Non-pigmented ciliary epithelial cell (primary cell): ENCODE results near the gene CFC1.
"Not testable (repeated sequence)": the region's sequence is repeated elsewhere in the genome, so short reads cannot be mapped to it uniquely, and the experiment has no call there.

Source experiments
- DNase-seq: peaks from one replicate; pipeline ENCODE4 v3.0.0-alpha.2; 2010; ENCODE audit warnings: low read depth

Gene CFC1

DNA sequence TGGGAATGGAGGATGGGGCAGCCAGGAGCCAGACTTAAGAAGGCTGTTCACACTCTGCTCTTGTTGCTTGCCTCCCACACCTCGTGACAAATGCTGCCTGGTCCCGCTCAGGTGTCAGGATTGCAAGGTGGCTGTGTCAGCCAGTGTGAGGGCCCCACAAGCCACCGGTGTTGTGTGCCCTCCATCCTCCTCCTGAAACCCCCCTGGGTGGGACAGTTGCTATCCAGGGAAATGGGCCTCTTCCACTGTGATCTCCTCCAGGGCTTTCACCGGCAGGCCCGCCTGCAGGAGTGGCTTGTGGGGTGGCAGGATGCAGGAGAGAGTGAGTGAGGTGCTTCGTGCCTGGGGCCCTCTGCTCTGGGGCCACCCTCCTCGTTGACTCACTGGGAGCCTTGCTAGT, 16.4 kb downstream of the CFC1 start:
- DNase-seq: not testable (repeated sequence)

DNA sequence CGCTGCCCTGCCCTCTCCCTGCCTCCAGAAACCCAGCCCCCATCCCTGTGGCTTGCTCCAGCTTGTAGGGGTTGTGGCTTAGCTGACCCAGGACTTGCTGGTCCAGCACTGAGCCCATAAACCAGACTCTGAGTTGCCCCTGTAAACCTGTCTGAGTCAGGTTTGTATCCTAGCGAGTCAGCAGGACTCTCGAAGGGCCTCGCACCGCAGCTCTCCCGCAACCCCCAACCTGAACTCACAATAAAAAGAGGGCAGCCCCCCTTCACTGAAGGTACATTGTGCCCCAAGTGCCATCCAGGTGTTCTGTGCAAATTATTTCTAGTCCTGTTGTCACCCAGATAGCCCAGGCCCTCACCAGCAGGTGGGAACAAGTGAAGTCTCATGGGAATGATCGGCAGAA, 17.9 kb downstream of the CFC1 start:
- DNase-seq: not testable (repeated sequence)

DNA sequence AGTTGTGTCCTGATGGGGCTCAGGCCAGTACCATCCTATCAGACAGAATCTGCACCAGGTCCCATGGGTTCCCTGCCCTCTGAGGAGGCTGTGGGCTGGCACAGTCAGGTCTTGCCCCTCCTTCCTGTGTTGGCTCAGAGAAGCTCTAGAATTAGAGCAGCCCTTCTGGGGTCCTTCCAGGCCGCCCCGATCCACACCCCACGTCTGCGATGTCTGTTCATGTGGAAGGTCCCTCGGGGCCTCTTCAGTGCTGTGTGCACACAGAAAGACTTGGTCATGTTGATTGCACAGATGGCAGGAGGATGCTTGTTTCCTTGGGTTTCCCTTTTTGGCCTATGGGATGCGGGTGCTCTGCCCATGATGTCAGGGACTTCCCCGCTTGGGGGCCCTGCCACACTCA, 20.3 kb downstream of the CFC1 start:
- not testable (repeated sequence) for DNase-seq

GRCh38 chr2:130577559-130577958, 21.8 kb downstream of the CFC1 start:
- not testable (repeated sequence) for DNase-seq

DNA sequence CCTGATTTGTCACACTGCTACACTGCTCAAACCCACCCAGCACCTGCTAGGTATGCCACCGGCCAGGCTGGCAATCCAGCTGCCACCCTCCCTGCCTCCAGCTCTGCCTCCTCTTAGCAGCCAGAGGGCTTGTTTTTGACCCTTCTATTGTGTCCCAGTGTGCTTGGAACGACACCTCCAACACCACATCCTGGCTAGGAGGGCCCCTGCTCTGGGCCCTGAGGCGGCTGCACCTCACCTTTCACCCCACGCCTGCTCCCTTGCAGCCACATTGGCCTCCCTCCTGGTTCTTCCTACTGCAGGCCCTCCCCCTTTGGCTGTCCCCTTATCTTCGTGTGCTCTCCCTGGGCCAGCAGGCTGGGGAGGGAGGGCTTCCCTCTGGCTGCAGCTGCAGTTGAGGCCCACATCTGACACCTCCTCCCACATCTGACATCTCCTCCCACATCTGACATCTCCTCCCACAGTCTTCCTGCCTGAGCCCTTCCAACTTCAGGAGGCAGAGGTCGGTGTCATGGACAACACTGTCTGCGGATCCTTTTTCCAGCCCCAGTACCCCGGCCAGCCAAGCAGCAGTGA, 23.1 kb downstream of the CFC1 start:
- DNase-seq: not testable (repeated sequence)

- not testable (repeated sequence) for DNase-seq
These were observed 25.1 kb downstream of the CFC1 start for GRCh38 chr2:130574230-130574629.

DNA sequence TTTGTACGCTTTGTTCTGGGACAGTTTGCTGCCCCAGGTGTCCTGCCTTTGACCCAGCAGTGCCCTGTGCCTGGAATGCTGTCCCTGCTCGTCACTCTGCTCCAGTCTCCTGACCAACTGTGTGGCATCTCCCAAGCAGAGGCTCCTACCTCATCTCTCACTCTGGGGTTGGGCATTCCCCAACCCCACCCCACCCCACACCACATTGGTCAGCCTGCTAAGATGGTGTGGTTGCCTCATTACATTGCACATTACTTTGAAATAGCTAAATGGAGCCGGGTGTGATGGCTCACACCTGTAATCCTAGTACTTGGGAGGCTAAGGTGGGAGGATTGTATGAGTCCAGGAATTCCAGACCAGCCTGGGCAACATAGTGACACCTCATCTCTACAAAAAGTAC, 27.4 kb downstream of the CFC1 start:
- DNase-seq: not testable (repeated sequence)

DNA sequence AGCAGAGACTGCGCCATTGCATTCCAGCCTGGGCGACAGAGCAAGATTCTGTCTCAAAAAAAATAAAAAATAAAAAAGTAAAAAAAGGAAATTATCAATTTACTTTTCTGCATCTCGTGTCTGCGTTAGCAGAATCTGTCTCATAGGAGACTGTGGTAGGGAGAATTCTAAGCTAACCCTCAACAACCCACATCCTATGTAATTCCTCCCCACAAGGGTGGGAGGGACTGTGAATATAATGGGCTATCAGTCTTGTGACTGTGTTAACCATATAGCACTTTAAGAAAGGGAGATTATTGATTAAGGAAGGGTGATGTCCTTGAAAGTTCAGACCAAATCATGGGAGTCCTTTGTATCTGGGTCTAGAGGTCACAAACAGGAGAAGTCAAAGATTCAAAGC, 33.2 kb downstream of the CFC1 start:
- not testable (repeated sequence) for DNase-seq

GRCh38 chr2:130556441-130556840, 42.9 kb downstream of the CFC1 start:
- DNase-seq: not testable (repeated sequence)

DNA sequence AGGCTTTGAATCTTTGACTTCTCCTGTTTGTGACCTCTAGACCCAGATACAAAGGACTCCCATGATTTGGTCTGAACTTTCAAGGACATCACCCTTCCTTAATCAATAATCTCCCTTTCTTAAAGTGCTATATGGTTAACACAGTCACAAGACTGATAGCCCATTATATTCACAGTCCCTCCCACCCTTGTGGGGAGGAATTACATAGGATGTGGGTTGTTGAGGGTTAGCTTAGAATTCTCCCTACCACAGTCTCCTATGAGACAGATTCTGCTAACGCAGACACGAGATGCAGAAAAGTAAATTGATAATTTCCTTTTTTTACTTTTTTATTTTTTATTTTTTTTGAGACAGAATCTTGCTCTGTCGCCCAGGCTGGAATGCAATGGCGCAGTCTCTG, 45.2 kb downstream of the CFC1 start:
- not testable (repeated sequence) for DNase-seq

DNA sequence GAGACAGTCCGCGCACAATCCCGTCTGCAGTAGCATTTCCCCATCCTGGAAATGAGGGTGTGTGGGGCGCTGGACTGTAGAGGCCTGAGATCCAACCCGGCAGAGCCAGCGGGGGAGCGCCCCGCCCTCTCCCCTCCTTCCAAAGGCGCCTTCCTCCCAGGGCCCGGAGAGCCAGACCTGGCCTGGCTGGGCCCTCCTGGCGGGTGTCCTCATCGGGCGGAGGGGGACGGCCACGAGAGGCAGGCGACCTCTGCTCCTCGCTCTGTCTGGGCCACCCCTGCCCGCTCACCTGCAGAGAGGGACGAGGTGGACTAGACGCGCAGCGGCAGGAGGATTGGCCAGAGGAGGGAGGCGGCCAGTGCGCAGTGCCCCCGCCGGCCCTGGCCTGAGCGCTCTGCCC, 49.9 kb downstream of the CFC1 start:
- not testable (repeated sequence) for DNase-seq

GRCh38 chr2:130548418-130548817, 51.0 kb downstream of the CFC1 start:
- DNase-seq: not testable (repeated sequence)

DNA sequence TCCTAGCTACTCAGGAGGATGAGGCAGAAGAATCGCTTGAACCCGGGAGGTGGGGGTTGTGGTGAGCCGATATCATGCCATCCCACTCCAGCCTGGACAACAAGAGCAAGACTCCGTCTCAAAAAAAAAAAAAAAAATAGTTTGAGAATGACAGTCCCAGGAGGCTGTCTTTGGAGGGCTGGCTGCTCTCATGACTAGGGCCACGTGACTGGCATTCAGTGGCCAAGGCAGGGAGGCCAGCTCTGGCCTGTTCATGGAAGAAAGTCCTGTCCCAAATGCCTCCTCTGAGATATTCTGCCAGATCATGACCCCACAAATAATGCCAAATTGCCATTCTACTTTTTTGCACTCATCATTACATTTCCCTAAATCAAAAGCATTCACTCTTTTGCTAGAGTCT, 54.4 kb downstream of the CFC1 start:
- DNase-seq: not testable (repeated sequence)

- not testable (repeated sequence) for DNase-seq
These were observed 55.4 kb downstream of the CFC1 start for GRCh38 chr2:130543785-130544528.

GRCh38 chr2:130542789-130543188, 56.6 kb downstream of the CFC1 start:
- not testable (repeated sequence) for DNase-seq
